Activated T-cell treated with anti-CD3 and anti-CD28 coated beads for 24 hours (primary cell): ENCODE results near the gene URM1.
"Not testable (repeated sequence)": the region's sequence is repeated elsewhere in the genome, so short reads cannot be mapped to it uniquely, and the experiment has no call there.

ENCODE experiments used
- DNase-seq: peaks from one replicate; pipeline ENCODE4 v3.0.0-alpha.2; 2020; ENCODE audit warnings: low read depth

Gene URM1

GRCh38 chr9:128409450-128409849 lies 38.3 kb downstream of the URM1 start:
- no peak for DNase-seq

GRCh38 chr9:128409978-128410377 lies 38.8 kb downstream of the URM1 start:
- no peak for DNase-seq

- no peak for DNase-seq
These were observed 40.4 kb downstream of the URM1 start for GRCh38 chr9:128411364-128412119.

GRCh38 chr9:128412120-128412790 lies 41.1 kb downstream of the URM1 start:
- DNase-seq: no peak

- DNase-seq: not testable (repeated sequence)
These were observed 42.6 kb downstream of the URM1 start for GRCh38 chr9:128413728-128414127.

GRCh38 chr9:128414461-128414860 lies 43.3 kb downstream of the URM1 start:
- no peak for DNase-seq

- DNase-seq: no peak
These were observed 44.1 kb downstream of the URM1 start for GRCh38 chr9:128415281-128415680.

GRCh38 chr9:128416014-128416413 lies 44.8 kb downstream of the URM1 start:
- DNase-seq: no peak

- no peak for DNase-seq
These were observed 45.4 kb downstream of the URM1 start for GRCh38 chr9:128416432-128417019.

GRCh38 chr9:128419061-128419925 lies 48.1 kb downstream of the URM1 start:
- no peak for DNase-seq

- DNase-seq: peak; percentile 48
These were observed 49.0 kb downstream of the URM1 start for GRCh38 chr9:128420060-128420650.

GRCh38 chr9:128420651-128421481 lies 49.7 kb downstream of the URM1 start, which contains the start of gene CERCAM:
Gene CERCAM, plus strand, starts transcription at chr9:128420857. Its CDS starts 21 bp downstream, at chr9:128420878.
- no peak for DNase-seq

- no peak for DNase-seq
These were observed 50.4 kb downstream of the URM1 start for GRCh38 chr9:128421482-128421996.

- DNase-seq: not testable (repeated sequence)
These were observed 51.0 kb downstream of the URM1 start for GRCh38 chr9:128422022-128422782.

GRCh38 chr9:128422783-128423150 lies 51.6 kb downstream of the URM1 start:
- DNase-seq: no peak

GRCh38 chr9:128423356-128423755 lies 52.2 kb downstream of the URM1 start:
- DNase-seq: not testable (repeated sequence)

- no peak for DNase-seq
These were observed 53.1 kb downstream of the URM1 start for GRCh38 chr9:128424268-128424780.

- DNase-seq: no peak
These were observed 57.7 kb downstream of the URM1 start for GRCh38 chr9:128428644-128429512.
